HG03354 (cell line): ENCODE measurements around the gene PINLYP.
A peak's percentile ranks its signal among the peaks of the same experiment; 100 is the strongest.
"Not testable (repeated sequence)": the region's sequence is repeated elsewhere in the genome, so short reads cannot be mapped to it uniquely, and the experiment has no call there.

Experiments
- ATAC-seq: cut with Tn5 transposase; IDR thresholded peaks from one replicate; pipeline ENCODE4 v1.9.1; 2021; ENCODE audit warnings: mild to moderate bottlenecking; ENCODE audit not compliant: unreplicated experiment, poor library complexity, severe bottlenecking

The PINLYP gene

GRCh38 chr19:43598445-43599240 lies 23.0 kb downstream of the PINLYP start:
- ATAC-seq = no peak

GRCh38 chr19:43599635-43600295 lies 24.2 kb downstream of the PINLYP start:
- ATAC-seq = no peak

GRCh38 chr19:43600326-43600725 lies 24.7 kb downstream of the PINLYP start:
- not testable (repeated sequence) for ATAC-seq

GRCh38 chr19:43605875-43606568 lies 30.4 kb downstream of the PINLYP start:
- no peak for ATAC-seq

- no peak for ATAC-seq
These were observed 31.1 kb downstream of the PINLYP start for GRCh38 chr19:43606569-43607229.

GRCh38 chr19:43607238-43608205 lies 31.9 kb downstream of the PINLYP start:
- ATAC-seq = no peak

GRCh38 chr19:43609872-43610271 lies 34.3 kb downstream of the PINLYP start:
- ATAC-seq = no peak

GRCh38 chr19:43610493-43610892 lies 34.9 kb downstream of the PINLYP start:
- ATAC-seq = no peak

- no peak for ATAC-seq
These were observed 36.2 kb downstream of the PINLYP start, which contains the start of gene SRRM5 for GRCh38 chr19:43611788-43612187. Gene SRRM5 (plus strand): TSS chr19:43612088. CDS start chr19:43612122, 34 bp downstream.

GRCh38 chr19:43612374-43612773 lies 36.8 kb downstream of the PINLYP start:
- no peak for ATAC-seq

GRCh38 chr19:43616306-43616705 lies 40.7 kb downstream of the PINLYP start:
- no peak for ATAC-seq

GRCh38 chr19:43616954-43617353 lies 41.4 kb downstream of the PINLYP start:
- ATAC-seq = no peak

- ATAC-seq = peak; percentile 30
These were observed 43.3 kb downstream of the PINLYP start for GRCh38 chr19:43618921-43619261.

- peak; percentile 75 for ATAC-seq
These were observed 43.9 kb downstream of the PINLYP start, which contains the start of gene ZNF428 for GRCh38 chr19:43619262-43620060. Gene ZNF428 (minus strand): TSS chr19:43619629. CDS start chr19:43614304, 5,325 bp downstream.

GRCh38 chr19:43620061-43621001 lies 44.7 kb downstream of the PINLYP start:
- ATAC-seq = no peak

GRCh38 chr19:43622070-43622469 lies 46.5 kb downstream of the PINLYP start:
- ATAC-seq = no peak

GRCh38 chr19:43622956-43623355 lies 47.4 kb downstream of the PINLYP start:
- ATAC-seq = no peak
